ENCODE results near the gene LTBP1. TPM values are rescaled to one million over a fixed set of nuclear protein-coding genes. Genes with fewer than 3 reads are reported as not detected.

The LTBP1 gene
- total and polyA plus RNA-seq, 9 donors: 13.5 to 117 (median 41.8) TPM

DNA sequence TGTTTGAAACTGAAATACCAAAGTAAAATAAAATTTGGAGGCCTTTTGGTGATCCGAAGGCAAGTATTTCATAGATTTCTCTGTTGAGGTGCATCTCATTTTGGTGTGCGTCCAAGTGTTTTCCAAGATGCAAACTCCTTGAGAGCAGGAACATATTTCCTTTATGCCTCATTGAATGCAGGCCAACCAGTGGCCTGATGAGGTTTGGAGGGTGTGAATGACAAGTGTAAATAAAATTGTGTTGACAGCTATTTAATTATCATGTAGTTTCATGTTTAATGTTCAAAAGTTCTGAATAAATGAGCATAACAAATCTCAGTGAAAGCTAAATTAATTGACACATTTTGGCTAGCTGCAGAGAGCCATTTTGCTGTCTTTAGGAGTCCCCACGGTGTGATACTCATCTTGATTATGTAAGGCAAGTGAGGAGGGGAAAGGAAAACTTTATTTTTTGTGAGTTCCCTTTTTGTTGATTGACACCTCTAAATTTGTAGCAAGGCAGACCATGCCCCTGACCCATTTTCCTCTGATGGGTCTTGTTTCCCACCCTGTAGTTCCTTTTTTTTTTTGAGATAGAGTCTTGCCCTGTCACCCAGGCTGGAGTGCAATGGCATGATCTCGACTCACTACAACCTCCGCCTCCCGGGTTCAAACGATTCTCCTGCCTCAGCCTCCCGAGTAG lies 6.3 kb upstream of the LTBP1 start:
- no peak overlapping the region for H3K4me3 ChIP-seq
- H3K9me3 ChIP-seq: no peaks in the 10 kb centered on the region
- H3K4me1 ChIP-seq (ENCODE audit: insufficient read depth): no peaks in the 10 kb centered on the region
- no peak for TF ChIP-seq EP300 (IDR thresholded peaks at IDR 0.05)
- TF ChIP-seq, protein P1, sequence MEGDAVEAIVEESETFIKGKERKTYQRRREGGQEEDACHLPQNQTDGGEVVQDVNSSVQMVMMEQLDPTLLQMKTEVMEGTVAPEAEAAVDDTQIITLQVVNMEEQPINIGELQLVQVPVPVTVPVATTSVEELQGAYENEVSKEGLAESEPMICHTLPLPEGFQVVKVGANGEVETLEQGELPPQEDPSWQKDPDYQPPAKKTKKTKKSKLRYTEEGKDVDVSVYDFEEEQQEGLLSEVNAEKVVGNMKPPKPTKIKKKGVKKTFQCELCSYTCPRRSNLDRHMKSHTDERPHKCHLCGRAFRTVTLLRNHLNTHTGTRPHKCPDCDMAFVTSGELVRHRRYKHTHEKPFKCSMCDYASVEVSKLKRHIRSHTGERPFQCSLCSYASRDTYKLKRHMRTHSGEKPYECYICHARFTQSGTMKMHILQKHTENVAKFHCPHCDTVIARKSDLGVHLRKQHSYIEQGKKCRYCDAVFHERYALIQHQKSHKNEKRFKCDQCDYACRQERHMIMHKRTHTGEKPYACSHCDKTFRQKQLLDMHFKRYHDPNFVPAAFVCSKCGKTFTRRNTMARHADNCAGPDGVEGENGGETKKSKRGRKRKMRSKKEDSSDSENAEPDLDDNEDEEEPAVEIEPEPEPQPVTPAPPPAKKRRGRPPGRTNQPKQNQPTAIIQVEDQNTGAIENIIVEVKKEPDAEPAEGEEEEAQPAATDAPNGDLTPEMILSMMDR (IDR thresholded peaks at IDR 0.05): no peak
- no peak for TF ChIP-seq POLR2A (IDR thresholded peaks at IDR 0.05)
- intact Hi-C loops (cut with DNase I): loop anchor here in 1 of 4 donors (10.0 kb wide), 1 partner anchor 166 kb away; no protein-coding TSS in a partner anchor
- 94 to 95% (median 95%) methylated on average over 8 of the region's 8 CpGs for WGBS, 3 donors
- DNase-seq: no peak
- no peaks in the 10 kb centered on the region for H3K36me3 ChIP-seq
- no peaks in the 10 kb centered on the region for H3K27me3 ChIP-seq
- H3K27ac ChIP-seq: no peak overlapping the region

DNA sequence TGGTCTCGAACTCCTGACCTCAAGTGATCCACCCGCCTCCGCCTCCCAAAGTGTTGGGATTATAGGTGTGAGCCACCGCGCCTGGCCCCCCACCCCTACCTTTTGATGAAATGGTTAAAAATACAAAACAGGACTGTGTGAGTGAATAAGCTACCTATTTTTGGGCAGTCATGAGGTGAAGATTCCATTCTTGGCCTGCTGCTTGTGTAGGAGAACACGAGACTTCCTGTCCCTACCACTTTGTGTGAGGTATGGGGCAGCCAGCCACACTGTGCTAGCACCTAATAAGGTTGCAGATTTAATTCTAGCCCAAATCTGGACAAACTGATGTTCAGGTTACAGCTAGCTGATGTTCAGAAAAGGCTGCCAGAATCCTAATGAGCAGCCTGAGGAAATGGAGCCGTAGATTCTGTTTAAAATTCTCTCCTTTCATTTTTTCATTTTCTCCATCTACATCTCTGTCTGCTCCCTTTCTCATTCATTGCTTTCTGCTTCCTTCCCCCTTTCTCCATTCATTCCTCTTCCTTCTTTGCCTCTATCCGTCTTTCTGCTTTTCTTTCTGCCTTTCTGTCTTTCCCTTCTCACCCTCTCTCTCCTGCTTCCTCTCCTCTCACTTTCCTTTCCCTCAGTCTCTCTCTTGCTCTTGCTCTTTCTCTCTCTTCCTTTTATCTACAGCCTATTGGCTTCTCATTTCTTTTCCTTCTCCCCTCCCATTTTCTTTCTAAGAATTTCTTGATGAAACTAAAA lies 4.6 kb upstream of the LTBP1 start:
- Histone ChIP-seq H3K9me3 (no peaks in the 10 kb centered on the region), H3K36me3 (no peaks in the 10 kb centered on the region), H3K27me3 (no peaks in the 10 kb centered on the region), H3K4me1 (ENCODE audit: insufficient read depth) (no peaks in the 10 kb centered on the region), H3K4me3 (no peak overlapping the region), H3K27ac (no peak overlapping the region)
- WGBS, 3 donors: 93 to 95% (median 95%) methylated on average over 8 of the region's 8 CpGs
- no peak for DNase-seq
- intact Hi-C loops (cut with DNase I): loop anchor here in 1 of 4 donors (10.0 kb wide), 1 partner anchor 167 kb away; no protein-coding TSS in a partner anchor
- TF ChIP-seq EP300 (IDR thresholded peaks at IDR 0.05) (no peak), POLR2A (IDR thresholded peaks at IDR 0.05) (no peak)
- TF ChIP-seq, protein P1 (IDR thresholded peaks at IDR 0.05): no peak

DNA sequence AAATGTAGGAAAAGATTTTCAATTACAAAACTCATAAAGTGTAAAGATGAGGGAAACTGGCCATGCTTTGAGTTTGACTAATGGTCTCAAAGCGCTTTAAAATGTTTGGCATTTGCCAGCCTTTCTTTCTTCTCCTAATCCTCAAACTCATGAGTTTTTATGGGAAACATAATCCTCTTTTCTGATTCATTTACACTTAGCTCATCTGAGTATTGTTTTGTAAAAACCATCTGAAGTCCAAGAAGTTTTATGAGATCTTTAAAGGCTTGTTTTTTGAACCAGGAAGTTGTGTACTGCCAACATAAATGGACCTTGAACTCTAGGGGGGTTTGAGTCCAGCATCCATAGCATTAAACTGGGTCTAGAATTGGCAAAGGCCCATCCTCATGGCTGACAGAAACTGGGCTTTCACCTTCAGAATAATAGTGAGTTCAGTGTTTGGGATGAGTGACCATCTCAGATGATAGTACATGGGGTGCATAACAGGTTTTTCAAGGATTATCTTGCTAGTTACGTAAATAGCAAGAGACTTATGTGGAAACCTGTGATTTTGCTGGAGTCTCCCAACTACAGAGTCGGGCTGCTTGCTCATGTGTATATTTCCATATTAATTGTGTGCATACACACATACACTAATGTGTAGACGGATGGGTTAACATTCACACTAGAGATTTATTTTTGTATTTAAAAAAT lies 3.8 kb upstream of the LTBP1 start:
- Histone ChIP-seq H3K9me3 (no peaks in the 10 kb centered on the region), H3K27me3 (no peaks in the 10 kb centered on the region), H3K4me1 (ENCODE audit: insufficient read depth) (no peaks in the 10 kb centered on the region), H3K27ac (no peak overlapping the region), H3K36me3 (no peaks in the 10 kb centered on the region), H3K4me3 (no peak overlapping the region)
- DNase-seq: no peak
- WGBS, 3 donors: 91 to 93% (median 92%) methylated on average over 4 of the region's 4 CpGs
- TF ChIP-seq POLR2A (IDR thresholded peaks at IDR 0.05): no peak
- intact Hi-C loops (cut with DNase I): loop anchor here in 1 of 4 donors (10.0 kb wide), 1 partner anchor 168 kb away; no protein-coding TSS in a partner anchor

DNA sequence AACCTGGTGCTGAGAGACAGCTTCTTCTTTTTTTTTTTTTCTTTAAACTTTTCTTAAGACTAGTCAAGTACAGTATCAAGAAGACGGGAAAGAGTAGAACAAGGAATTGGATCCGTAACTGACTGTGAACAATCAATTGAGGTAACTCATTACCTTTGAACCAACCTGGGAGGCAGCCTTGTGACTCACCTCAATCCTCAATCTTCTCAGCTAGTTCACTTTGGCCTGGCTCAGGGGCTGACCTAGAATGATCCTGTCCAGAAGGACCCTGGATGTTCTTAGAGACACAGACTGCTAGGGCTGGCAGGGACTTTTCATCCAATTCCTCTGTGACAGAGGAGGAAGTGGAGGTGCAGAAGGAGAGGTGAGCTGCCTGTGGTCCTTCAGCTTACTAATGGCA lies 1.5 kb upstream of the LTBP1 start:
- DNase-seq: no peak
- intact Hi-C loops (cut with DNase I): loop anchor here in 1 of 4 donors (10.0 kb wide), 1 partner anchor 170 kb away; no protein-coding TSS in a partner anchor
- Histone ChIP-seq H3K27ac (no peak overlapping the region), H3K9me3 (no peaks in the 10 kb centered on the region), H3K4me3 (no peak overlapping the region), H3K36me3 (no peaks in the 10 kb centered on the region), H3K4me1 (ENCODE audit: insufficient read depth) (no peaks in the 10 kb centered on the region), H3K27me3 (no peaks in the 10 kb centered on the region)
- TF ChIP-seq EP300 (IDR thresholded peaks at IDR 0.05) (no peak), POLR2A (IDR thresholded peaks at IDR 0.05) (no peak)
- TF ChIP-seq, protein P1 (IDR thresholded peaks at IDR 0.05): no peak
- 96 to 98% (median 97%) methylated on average over 2 of the region's 2 CpGs for WGBS, 3 donors

Measured in ovary (tissue), 9 donors.